Body of pancreas (tissue), 4 donors: ENCODE data around the gene RXRA. TPM values are rescaled to one million over a fixed set of nuclear protein-coding genes. Genes with fewer than 3 reads are reported as not detected.

Experiments used
- ATAC-seq: fragments of 150-250 bp; one replicate; pipeline ENCODE4 v1.9.1; 2016
- DNase-seq, 4 donors: peaks; one replicate each; pipeline ENCODE4 v3.0.0-alpha.2; 2019
- H3K27ac ChIP-seq, 4 donors: fragments of 200-600 bp; sonication (generic); 1 replicate in 3 of 4; 2 replicates in 1 of 4; pipeline versions ENCODE4 v1.5.1 to v1.6.1; 2016 to 2019; ENCODE audit warnings: mild to moderate bottlenecking in 1 of 4, mixed read lengths in 1 of 4, moderate library complexity in 1 of 4
- H3K27me3 ChIP-seq, 2 donors: fragments of 200-600 bp; sonication (generic); one replicate each; pipeline ENCODE4 v1.6.0; 2016; ENCODE audit warnings: mild to moderate bottlenecking in 1 of 2
- H3K36me3 ChIP-seq, 2 donors: fragments of 200-600 bp; sonication (generic); replicated peaks in 1 of 2; 2 replicates each; pipeline ENCODE4 v1.5.1; 2016; ENCODE audit warnings: low read depth in 2 of 2; ENCODE audit not compliant: insufficient read depth in 1 of 2
- H3K4me1 ChIP-seq: fragments of 200-600 bp; sonication (generic); one replicate; pipeline ENCODE4 v1.6.0; 2016
- H3K4me3 ChIP-seq, 2 donors: fragments of 200-600 bp; sonication (generic); 1 replicate in 1 of 2; 2 replicates in 1 of 2; pipeline ENCODE4 v1.5.1; 2016 to 2019
- H3K9me3 ChIP-seq, 3 donors: fragments of 200-600 bp; sonication (generic); 1 replicate in 2 of 3; 2 replicates in 1 of 3; pipeline ENCODE4 v1.5.1; 2016
- POLR2A ChIP-seq, 3 donors: fragments of 450-650 bp; IDR thresholded peaks; one replicate each; pipeline ENCODE4 v1.6.1; 2016; ENCODE audit warnings: antibody characterized with exemption in 3 of 3, mild to moderate bottlenecking in 2 of 3
- WGBS, 2 donors: methylation state at CpG; one replicate each; pipeline ENCODE4 v1.1.5; 2017; 5-methylcytosine and 5-hydroxymethylcytosine counted together
- intact Hi-C: fragments of 100-400 bp; cut with DNase I; formaldehyde crosslinking; loops from one replicate; pipeline ENCODE4 v1.15.1; 2023
- total RNA-seq, 2 donors: library from RNA; depleted of rRNA; stranded (reverse); fragments of >200 nt; gene quantifications; one replicate each; pipeline ENCODE4 v1.1.0, GENCODE V29; 2016
- TF ChIP-seq, protein P1 (sequence below), 7 experiments: fragments of 450-650 bp in 4 of 7; fragments of 200-600 bp in 3 of 7; sonication (generic) in 3 of 7; IDR thresholded peaks; one replicate each; pipeline ENCODE4 v1.5.1; 2016 to 2019; ENCODE audit warnings: antibody characterized with exemption in 7 of 7

Gene RXRA
- total RNA-seq, 2 donors from 2014 or later: 31.4 to 41.9 TPM

DNA sequence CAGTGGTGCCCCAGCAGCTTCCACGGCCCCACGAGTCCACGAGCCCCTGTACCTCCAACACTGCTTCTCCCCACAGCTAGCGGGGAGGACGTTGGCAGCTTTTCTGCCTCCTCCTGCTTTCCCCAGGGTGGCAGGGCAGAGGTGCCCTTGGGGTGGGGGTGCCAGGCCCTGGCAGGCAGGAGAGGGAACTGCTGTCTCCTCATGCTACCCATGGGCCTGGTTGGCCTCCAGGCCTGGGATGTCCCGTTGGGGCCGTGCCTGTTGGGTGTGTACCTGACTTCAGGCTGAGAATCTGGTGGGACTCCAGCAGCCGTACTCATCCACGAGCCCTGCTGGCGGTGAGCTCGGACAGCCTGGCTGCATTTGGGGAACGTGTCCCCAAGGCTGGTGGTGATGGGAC lies 27.3 kb downstream of the RXRA start:
- Histone ChIP-seq H3K36me3 (no peaks in the 10 kb centered on the region), H3K4me3 (no peak overlapping the region), H3K27ac (no peak overlapping the region), H3K9me3 (no peaks in the 10 kb centered on the region), H3K27me3 (no peaks in the 10 kb centered on the region), H3K4me1 (peaks cover 72% of the 10 kb centered on the region)
- DNase-seq (no peak), ATAC-seq (no peak)
- intact Hi-C loops: no loop called here
- TF ChIP-seq, protein P1, sequence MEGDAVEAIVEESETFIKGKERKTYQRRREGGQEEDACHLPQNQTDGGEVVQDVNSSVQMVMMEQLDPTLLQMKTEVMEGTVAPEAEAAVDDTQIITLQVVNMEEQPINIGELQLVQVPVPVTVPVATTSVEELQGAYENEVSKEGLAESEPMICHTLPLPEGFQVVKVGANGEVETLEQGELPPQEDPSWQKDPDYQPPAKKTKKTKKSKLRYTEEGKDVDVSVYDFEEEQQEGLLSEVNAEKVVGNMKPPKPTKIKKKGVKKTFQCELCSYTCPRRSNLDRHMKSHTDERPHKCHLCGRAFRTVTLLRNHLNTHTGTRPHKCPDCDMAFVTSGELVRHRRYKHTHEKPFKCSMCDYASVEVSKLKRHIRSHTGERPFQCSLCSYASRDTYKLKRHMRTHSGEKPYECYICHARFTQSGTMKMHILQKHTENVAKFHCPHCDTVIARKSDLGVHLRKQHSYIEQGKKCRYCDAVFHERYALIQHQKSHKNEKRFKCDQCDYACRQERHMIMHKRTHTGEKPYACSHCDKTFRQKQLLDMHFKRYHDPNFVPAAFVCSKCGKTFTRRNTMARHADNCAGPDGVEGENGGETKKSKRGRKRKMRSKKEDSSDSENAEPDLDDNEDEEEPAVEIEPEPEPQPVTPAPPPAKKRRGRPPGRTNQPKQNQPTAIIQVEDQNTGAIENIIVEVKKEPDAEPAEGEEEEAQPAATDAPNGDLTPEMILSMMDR (IDR thresholded peaks at IDR 0.05): no peak
- no peak for TF ChIP-seq POLR2A (IDR thresholded peaks at IDR 0.05)
- WGBS, 2 donors: 84 to 88% methylated on average over 9 to 12 of the region's 12 CpGs

DNA sequence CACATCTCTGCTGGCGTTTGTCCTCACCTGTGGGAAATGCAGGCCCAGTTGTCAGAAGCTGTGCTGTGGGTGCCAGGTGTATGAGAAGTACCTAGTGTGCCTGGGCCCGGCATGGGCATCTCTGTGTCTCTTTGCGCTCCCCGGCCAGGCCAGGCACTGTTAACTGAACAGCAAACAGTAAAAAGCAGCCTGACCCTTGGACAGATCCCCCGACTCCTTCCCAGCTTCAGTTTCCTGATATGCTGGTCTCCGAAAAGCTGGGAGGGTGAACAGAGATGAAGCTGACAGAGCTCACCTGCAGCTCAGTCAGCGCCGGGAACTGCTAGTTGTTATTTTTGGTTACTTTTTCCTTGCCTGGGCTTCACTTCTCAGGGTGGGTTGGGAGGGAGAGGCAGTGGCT lies 28.9 kb downstream of the RXRA start:
- 41 to 46% methylated on average over 6 to 8 of the region's 8 CpGs for WGBS, 2 donors
- Histone ChIP-seq H3K4me1 (peaks cover 74% of the 10 kb centered on the region), H3K36me3 (no peaks in the 10 kb centered on the region), H3K27me3 (no peaks in the 10 kb centered on the region), H3K27ac (peak overlapping the region; percentile 24 to 70 (median 53)), H3K4me3 (no peak overlapping the region), H3K9me3 (no peaks in the 10 kb centered on the region)
- TF ChIP-seq, protein P1 (IDR thresholded peaks at IDR 0.05): no peak
- no peak for TF ChIP-seq POLR2A (IDR thresholded peaks at IDR 0.05)
- no peak for DNase-seq
- ATAC-seq: no peak
- intact Hi-C loops: no loop called here

DNA sequence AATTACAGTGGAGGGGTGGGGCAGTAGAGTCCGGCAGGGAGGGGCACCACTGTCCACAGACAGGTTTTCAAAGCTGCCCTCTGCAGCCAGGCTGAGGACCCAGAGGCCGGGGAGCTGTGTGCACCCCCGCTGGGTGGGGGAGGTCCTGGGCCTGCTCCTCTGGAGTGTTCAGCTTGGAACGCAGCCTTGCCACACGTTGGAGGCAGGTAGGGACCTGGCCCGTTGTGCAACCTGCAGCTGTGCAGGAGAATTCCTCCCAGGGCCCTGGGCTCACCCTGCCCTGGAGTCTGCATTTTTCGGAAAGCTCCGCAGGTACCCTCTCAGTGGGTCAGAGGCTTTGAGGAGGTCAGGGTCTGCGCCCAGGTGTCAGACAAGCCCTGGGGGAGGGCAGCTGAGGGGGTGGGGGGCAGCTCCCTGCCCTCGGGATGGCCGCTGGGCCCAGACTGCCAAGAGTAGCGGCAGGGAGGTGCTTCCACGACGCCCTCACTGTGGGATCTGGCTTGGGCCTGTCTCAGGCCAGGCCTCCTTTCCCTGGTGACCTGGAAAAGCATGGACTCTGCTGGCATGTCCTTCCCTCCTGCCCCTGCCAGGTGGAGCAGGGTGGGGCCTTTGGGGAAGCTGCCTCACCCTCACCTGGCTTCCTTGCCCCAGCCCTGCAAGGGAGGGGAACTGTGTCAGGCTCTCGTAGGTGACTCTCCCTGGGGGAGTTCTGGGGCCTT lies 29.5 kb downstream of the RXRA start:
- H3K4me3 ChIP-seq: no peak overlapping the region
- ATAC-seq: peak; percentile 66
- H3K36me3 ChIP-seq: no peaks in the 10 kb centered on the region
- no peaks in the 10 kb centered on the region for H3K27me3 ChIP-seq
- peak overlapping the region; percentile 45 to 70 (median 60) for H3K27ac ChIP-seq
- TF ChIP-seq POLR2A (IDR thresholded peaks at IDR 0.05): no peak
- TF ChIP-seq, protein P1 (IDR thresholded peaks at IDR 0.05): no peak
- peak; percentile 63 to 83 (median 78) for DNase-seq
- intact Hi-C loops: no loop called here
- peaks cover 74% of the 10 kb centered on the region for H3K4me1 ChIP-seq
- 30 to 33% methylated on average over 1 to 15 of the region's 15 CpGs for WGBS, 2 donors
- H3K9me3 ChIP-seq: no peaks in the 10 kb centered on the region

DNA sequence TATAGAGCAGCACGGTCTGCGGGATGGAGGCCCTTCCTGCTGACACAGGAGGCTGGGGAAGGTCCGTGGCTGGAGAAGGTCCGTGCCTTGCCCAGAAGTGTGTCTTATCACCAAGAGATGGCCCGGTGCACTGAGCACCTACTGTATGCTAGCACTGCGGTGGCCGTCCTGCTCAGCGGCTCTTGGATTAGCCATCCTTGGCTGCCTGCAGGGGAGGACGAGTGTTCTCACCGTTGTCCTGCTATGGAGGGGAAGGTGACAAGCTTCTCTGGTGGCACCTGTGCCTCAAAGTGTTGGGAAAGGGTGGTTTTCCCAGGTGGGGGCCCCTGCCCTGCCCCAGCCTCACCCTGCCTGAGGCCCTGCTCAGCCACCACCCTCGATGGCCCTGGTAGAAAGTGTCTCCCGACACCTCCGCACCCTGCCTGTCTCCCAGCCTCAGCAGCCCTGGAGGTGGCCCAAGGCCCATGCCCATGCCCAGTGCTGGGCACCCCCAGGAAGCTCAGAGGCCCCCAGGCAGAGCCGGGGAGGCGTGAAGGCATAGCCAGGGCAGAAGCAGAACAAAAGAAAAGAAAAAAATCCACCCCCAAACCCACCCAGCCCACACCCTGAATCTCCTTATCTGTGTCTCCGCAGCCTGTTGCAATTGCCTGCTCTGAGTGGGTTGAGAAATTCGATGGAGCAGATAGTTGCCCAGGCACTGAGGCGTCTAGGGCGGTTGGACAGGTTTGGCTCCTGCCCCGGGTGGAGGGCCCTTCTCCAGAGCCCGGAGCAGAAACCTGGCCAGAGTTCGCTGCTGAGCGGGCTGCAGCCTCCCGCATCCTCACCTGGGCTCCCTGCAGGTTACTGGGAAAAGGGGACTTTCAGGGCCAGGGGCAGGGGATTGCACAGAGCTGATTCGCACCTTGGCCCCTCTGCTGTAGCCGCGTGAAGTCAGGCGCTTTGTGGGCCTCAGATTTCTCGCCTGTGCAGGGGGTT lies 30.5 kb downstream of the RXRA start:
- Histone ChIP-seq H3K9me3 (no peaks in the 10 kb centered on the region), H3K4me1 (peaks cover 84% of the 10 kb centered on the region), H3K27me3 (no peaks in the 10 kb centered on the region), H3K36me3 (no peaks in the 10 kb centered on the region), H3K27ac (peak overlapping the region; percentile 45 to 70 (median 60)), H3K4me3 (no peak overlapping the region)
- no peak for TF ChIP-seq POLR2A (IDR thresholded peaks at IDR 0.05)
- TF ChIP-seq, protein P1 (IDR thresholded peaks at IDR 0.05): no peak
- WGBS, 2 donors: 54 to 64% methylated on average over 17 to 28 of the region's 29 CpGs
- intact Hi-C loops: no loop called here
- DNase-seq (peak; percentile 52 to 73 (median 68)), ATAC-seq (peak; percentile 45)
